GM23248 (cell line): ENCODE measurements around the gene GRIP2.

ENCODE experiments used
- EZH2 ChIP-seq: fragments of 200-600 bp; sonication (generic); IDR thresholded peaks from 2 replicates; pipeline ENCODE4 v1.6.1; 2018; ENCODE audit warnings: antibody characterized with exemption, mild to moderate bottlenecking; ENCODE audit not compliant: insufficient read depth, poor library complexity, severe bottlenecking
- EZH2phosphoT487 ChIP-seq: fragments of 200-600 bp; sonication (generic); IDR thresholded peaks from 2 replicates; pipeline ENCODE4 v1.6.1; 2018; ENCODE audit warnings: antibody characterized with exemption, moderate library complexity, mild to moderate bottlenecking, low read depth; ENCODE audit not compliant: insufficient read depth

- TF ChIP-seq EZH2 (no peak), EZH2phosphoT487 (no peak)
These were observed 8.2 kb upstream of the GRIP2 start for GRCh38 chr3:14548321-14548729.
